GM21619 (cell line): Measurements from ENCODE around the gene MLST8.
"Not testable (repeated sequence)": the region's sequence is repeated elsewhere in the genome, so short reads cannot be mapped to it uniquely, and the experiment has no call there.

Source experiments
- ATAC-seq: cut with Tn5 transposase; IDR thresholded peaks from one replicate; pipeline ENCODE4 v1.9.1; 2021; ENCODE audit not compliant: unreplicated experiment

Gene MLST8

GRCh38 chr16:2189252-2189893, 15.9 kb upstream of the MLST8 start:
- no peak for ATAC-seq

GRCh38 chr16:2190002-2190658, 15.1 kb upstream of the MLST8 start:
- no peak for ATAC-seq

GRCh38 chr16:2190659-2191445, 14.4 kb upstream of the MLST8 start:
- ATAC-seq, result no peak

GRCh38 chr16:2191446-2191706, 13.9 kb upstream of the MLST8 start:
- no peak for ATAC-seq

DNA sequence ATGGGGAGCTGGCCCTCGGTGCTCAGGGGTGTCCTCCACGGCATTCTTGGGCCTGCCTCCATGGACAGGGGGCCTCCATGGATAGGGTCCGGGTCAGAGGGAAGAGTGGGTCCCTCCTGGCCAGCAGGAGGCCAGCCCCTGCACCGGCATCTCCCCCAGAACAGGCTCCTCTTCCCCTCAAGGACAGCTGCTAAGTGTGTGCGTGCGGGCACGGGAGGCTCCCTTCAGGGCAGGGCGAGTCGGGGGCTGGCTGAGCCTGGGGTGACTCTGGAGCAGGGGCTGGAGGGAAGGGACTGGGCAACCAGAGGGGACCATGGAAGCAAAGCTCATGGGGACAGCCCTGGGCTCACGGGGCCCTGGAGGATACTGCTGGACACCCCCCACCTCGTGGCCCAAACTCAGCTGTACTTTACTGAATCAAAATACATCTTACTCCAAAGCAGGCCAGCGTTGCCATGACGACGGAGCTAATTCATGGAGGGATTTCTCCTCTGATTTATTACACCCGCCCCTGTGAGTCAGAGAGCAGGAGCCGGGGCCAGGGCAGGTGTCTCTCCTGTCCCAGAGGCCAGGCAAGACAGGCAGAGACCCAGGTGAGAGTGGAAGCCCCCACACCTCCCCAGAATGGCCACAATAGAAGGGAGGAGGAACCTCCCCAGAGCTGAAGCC, 11.0 kb upstream of the MLST8 start:
- no peak for ATAC-seq

GRCh38 chr16:2194852-2195321, 10.4 kb upstream of the MLST8 start:
- ATAC-seq, result no peak

- ATAC-seq, result no peak
Measured at GRCh38 chr16:2195322-2196161, 9.7 kb upstream of the MLST8 start.

GRCh38 chr16:2196162-2196980, 8.9 kb upstream of the MLST8 start, which contains the start of gene CASKIN1:
Gene CASKIN1 (minus strand): TSS chr16:2196605. CDS start chr16:2196432, 173 bp downstream.
- ATAC-seq, result no peak

GRCh38 chr16:2196981-2197511, 8.2 kb upstream of the MLST8 start:
- no peak for ATAC-seq

GRCh38 chr16:2197765-2198164, 7.5 kb upstream of the MLST8 start:
- ATAC-seq, result no peak

DNA sequence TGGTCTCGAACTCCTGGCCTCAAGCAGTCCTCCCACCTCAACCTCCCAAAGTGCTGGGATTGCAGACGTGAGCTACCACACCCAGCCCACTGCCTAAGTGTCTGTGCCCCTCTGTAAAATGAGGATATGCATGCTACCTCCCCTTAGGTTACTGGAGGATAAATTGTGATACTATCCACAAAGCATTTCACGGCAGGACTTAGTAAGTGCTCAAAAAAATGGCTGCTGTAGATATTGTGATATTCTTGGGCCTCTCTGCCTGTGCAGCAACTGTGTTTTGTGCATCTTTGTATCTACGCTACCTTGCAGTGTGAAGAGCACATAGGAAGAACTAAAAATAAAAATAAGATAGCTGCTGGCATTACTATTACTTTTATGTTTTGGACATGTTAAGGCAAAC, 7.0 kb upstream of the MLST8 start:
- no peak for ATAC-seq

GRCh38 chr16:2199095-2199494, 6.2 kb upstream of the MLST8 start:
- ATAC-seq, result no peak

- ATAC-seq, result no peak
Measured at GRCh38 chr16:2199621-2200139, 5.6 kb upstream of the MLST8 start.

GRCh38 chr16:2200313-2200712, 4.9 kb upstream of the MLST8 start:
- ATAC-seq, result no peak

DNA sequence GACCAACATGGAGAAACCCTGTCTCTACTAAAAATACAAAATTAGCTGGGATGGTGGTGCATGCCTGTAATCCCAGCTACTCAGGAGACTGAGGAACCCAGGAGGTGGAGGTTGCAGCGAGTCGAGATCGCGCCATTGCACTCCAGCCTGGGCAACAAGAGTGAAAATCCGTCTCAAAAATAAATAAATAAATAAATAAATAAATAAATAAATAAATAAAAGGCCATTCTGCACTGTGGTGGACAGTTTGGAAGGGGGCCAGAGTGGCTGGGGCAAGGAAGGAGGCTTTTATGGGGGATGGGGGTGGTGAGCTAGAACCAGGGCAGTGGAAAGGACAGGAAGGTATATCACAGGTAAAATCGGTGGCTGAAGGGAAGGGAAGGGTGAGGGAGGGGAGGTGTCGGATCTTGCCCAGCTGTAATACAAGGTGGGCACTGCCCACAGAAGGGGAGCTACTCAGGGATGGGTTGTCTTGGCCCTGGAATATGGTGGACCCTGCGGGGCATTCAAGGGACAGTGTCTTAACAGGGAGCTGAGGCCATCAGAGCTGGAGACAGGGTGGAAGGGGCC, 2.0 kb upstream of the MLST8 start:
- not testable (repeated sequence) for ATAC-seq

DNA sequence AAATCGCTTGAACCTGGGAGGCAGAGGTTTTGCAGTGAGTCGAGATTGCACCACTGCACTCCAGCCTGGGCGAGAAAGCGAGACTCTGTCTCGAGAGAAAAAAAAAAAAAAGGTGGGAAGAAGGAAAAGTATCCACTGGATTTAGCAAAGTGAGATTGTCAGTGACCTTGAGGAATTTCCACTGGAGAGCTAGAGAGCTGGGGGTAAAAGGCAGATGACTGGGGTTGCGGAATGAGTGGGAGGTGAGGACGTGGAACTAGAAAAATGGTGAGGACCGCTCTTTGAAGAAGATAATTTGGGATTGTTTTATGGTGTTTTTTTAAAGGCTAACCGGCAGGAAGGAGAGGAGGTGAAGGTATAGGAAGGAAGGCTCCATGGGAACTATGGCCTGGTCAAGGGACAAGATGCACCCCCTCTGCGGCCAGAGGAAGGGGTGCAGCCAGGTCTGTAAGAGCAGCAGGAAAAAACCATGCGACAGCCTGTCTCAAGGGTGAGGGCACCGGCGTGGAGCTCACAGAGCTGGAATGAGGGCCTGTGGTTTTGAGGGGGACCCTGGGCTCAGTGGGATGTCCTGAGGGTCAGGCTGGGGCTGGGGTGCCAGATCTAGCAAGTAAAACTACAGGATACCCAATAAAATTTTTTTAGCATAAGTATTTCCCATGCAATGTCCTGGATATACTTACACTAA, 694 bp upstream of the MLST8 start:
- no peak for ATAC-seq

DNA sequence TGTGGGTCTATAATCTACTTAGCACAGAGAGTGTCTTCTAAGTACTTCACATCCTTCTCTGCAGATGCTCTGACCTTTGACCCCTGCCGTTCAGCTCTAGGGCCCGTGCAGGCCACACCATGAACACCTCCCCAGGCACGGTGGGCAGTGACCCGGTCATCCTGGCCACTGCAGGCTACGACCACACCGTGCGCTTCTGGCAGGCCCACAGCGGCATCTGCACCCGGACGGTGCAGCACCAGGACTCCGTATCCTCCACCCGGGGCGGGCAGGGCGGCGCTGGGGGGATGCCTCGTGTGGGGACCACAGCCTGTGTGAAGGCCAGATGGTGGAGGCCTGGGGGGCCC, 686 bp downstream of the MLST8 start:
- ATAC-seq, result peak; percentile 27

DNA sequence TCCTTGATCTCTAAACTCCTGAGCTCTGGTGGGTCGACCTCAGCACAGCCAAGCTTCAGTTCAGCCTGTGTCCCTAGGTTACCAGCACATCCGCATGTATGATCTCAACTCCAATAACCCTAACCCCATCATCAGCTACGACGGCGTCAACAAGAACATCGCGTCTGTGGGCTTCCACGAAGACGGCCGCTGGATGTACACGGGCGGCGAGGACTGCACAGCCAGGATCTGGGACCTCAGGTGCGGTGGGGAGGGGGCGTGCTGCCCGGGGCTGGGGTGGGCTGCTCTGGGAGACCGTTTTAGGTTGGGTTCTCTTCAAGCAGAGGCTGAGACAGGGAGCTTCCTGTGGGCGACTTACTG, 1.1 kb downstream of the MLST8 start:
- ATAC-seq, result no peak
